Measurements from ENCODE around the gene ITPR1.

GRCh38 chr3:4591669-4592068, 98.5 kb downstream of the ITPR1 start:
- TF ChIP-seq EZH2phosphoT487 (IDR thresholded peaks at IDR 0.05; ENCODE audit: insufficient read depth, low read depth) (no peak), EZH2 (IDR thresholded peaks at IDR 0.05; ENCODE audit: insufficient read depth, poor library complexity, severe bottlenecking) (no peak)
